Endothelial cell of umbilical vein (primary cell): Measurements from ENCODE around the gene CEACAM3. TPM values are rescaled to one million over a fixed set of nuclear protein-coding genes. Genes with fewer than 3 reads are reported as not detected.

Experiments
- BruUV-seq: library from RNA; stranded (reverse); fragments of 400-500 nt; replicated peaks from 2 replicates; lab custom pipeline; 2021; lab: Mats Ljungman, UMichigan
- CTCF ChIA-PET: fragments of 300-600, 350-600 bp; sonication (Branson Sonifier 250); formaldehyde crosslinking; loops from one replicate; lab custom pipeline; 2021; ENCODE audit warnings: antibody characterized with exemption, inconsistent platforms; lab: Charles Lee
- POLR2A ChIA-PET: fragments of 300-600, 350-600 bp; sonication (Branson Sonifier 250); formaldehyde crosslinking; loops from one replicate; lab custom pipeline; 2021; ENCODE audit warnings: antibody characterized with exemption, inconsistent platforms; lab: Charles Lee
- DNase-seq: peaks from one replicate; pipeline ENCODE4 v3.0.0-alpha.2; 2011; ENCODE audit warnings: low read depth, low spot score
- FAIRE-seq: peaks from 2 replicates; lab custom pipeline; 2011; peaks lifted over from hg19 to GRCh38; lab: Jason Lieb, UNC
- H2AFZ ChIP-seq: 2 replicates; pipeline ENCODE4 v1.6.0; 2012; ENCODE audit warnings: low read depth, low read length, control low read depth, inconsistent platforms
- H3K27ac ChIP-seq: 2 replicates; pipeline ENCODE4 v1.5.1; 2011; ENCODE audit warnings: low read depth, mild to moderate bottlenecking, control low read depth, low read length, moderate library complexity; ENCODE audit not compliant: insufficient read depth
- H3K27me3 ChIP-seq, 2 experiments: 2 replicates each; pipeline versions ENCODE4 v1.6.0 to v1.6.1; 2011; ENCODE audit warnings: low read length in 2 of 2, mixed read lengths in 1 of 2; ENCODE audit not compliant: control insufficient read depth in 2 of 2, insufficient read depth in 2 of 2
- H3K36me3 ChIP-seq, 2 experiments: 2 replicates in 1 of 2; 3 replicates in 1 of 2; pipeline ENCODE4 v1.5.1; 2011; ENCODE audit warnings: low read length in 2 of 2, mild to moderate bottlenecking in 1 of 2, moderate library complexity in 1 of 2; ENCODE audit not compliant: control insufficient read depth in 2 of 2, insufficient read depth in 2 of 2; ENCODE audit errors: extremely low read depth in 1 of 2
- H3K4me1 ChIP-seq: 3 replicates; pipeline ENCODE4 v1.5.1; 2011; ENCODE audit warnings: mild to moderate bottlenecking, low read length; ENCODE audit not compliant: control insufficient read depth, insufficient read depth; ENCODE audit errors: extremely low read depth
- H3K4me2 ChIP-seq: 2 replicates; pipeline ENCODE4 v1.6.1; 2011; ENCODE audit warnings: low read length, control low read depth, mixed read lengths; ENCODE audit not compliant: insufficient read depth
- H3K4me3 ChIP-seq, 3 experiments: fragments of 200-600 bp in 1 of 3; sonication (generic), shearing (Covaris generic) in 1 of 3; replicated peaks in 1 of 3; 2 replicates each; pipeline ENCODE4 v1.5.1; 2011 to 2016; ENCODE audit warnings: control low read depth in 3 of 3, low read length in 3 of 3, mild to moderate bottlenecking in 2 of 3, inconsistent platforms in 1 of 3, low read depth in 1 of 3, moderate library complexity in 1 of 3; ENCODE audit not compliant: insufficient read depth in 1 of 3
- H3K79me2 ChIP-seq: 2 replicates; pipeline ENCODE4 v1.6.0; 2012; ENCODE audit warnings: low read length, inconsistent platforms; ENCODE audit not compliant: control insufficient read depth, insufficient read depth
- H3K9ac ChIP-seq: replicated peaks from 2 replicates; pipeline ENCODE3; 2011; ENCODE audit warnings: low read length, control low read depth; ENCODE audit not compliant: insufficient read depth; ENCODE audit errors: extremely low read depth
- H3K9me1 ChIP-seq: replicated peaks from 3 replicates; pipeline ENCODE4 v1.6.0; 2011; ENCODE audit warnings: mild to moderate bottlenecking, low read length; ENCODE audit not compliant: control insufficient read depth, insufficient read depth; ENCODE audit errors: extremely low read depth
- H3K9me3 ChIP-seq: replicated peaks from 2 replicates; pipeline ENCODE4 v1.5.1; 2012; ENCODE audit warnings: low read length, inconsistent platforms; ENCODE audit not compliant: control insufficient read depth, insufficient read depth
- H4K20me1 ChIP-seq: replicated peaks from 2 replicates; pipeline ENCODE3; 2011; ENCODE audit warnings: mild to moderate bottlenecking, low read length; ENCODE audit not compliant: control insufficient read depth, insufficient read depth; ENCODE audit errors: extremely low read depth
- EZH2 ChIP-seq: IDR thresholded peaks from 2 replicates; pipeline ENCODE4 v1.6.1; 2012; ENCODE audit warnings: borderline replicate concordance, low read depth, mild to moderate bottlenecking, moderate library complexity, low read length, inconsistent platforms; ENCODE audit not compliant: severe bottlenecking
- FOS ChIP-seq: IDR thresholded peaks from 2 replicates; pipeline ENCODE4 v1.6.1; 2011; ENCODE audit warnings: mild to moderate bottlenecking, low read length, moderate library complexity, borderline replicate concordance; ENCODE audit not compliant: insufficient read depth
- GATA2 ChIP-seq: IDR thresholded peaks from 2 replicates; pipeline ENCODE4 v1.7.0; 2011; ENCODE audit warnings: low read depth, mild to moderate bottlenecking, moderate library complexity, mixed read lengths, low read length; ENCODE audit not compliant: insufficient read length, insufficient read depth
- JUN ChIP-seq: IDR thresholded peaks from 2 replicates; pipeline ENCODE4 v1.6.1; 2011; ENCODE audit warnings: borderline replicate concordance, low read depth; ENCODE audit not compliant: insufficient read length, insufficient read depth
- MAX ChIP-seq: IDR thresholded peaks from 2 replicates; pipeline ENCODE4 v1.6.1; 2011; ENCODE audit not compliant: insufficient read depth, insufficient read length
- MYC ChIP-seq: IDR thresholded peaks from one replicate; pipeline ENCODE4 v1.6.1; 2011; ENCODE audit warnings: mild to moderate bottlenecking, low read depth, low read length
- POLR2A ChIP-seq: IDR thresholded peaks from 2 replicates; pipeline ENCODE4 v1.6.1; 2012; ENCODE audit warnings: low read depth, mild to moderate bottlenecking, control low read depth, low read length
- POLR2AphosphoS5 ChIP-seq: IDR thresholded peaks from 2 replicates; pipeline ENCODE4 v1.6.1; 2012; ENCODE audit warnings: low read depth, mild to moderate bottlenecking, control low read depth, low read length, moderate library complexity; ENCODE audit not compliant: insufficient read depth
- dilution Hi-C: fragments of 300-500 bp; cut with MboI; formaldehyde crosslinking; loops from one replicate; pipeline ENCODE4 v1.15.0; 2019; ENCODE audit warnings: low sequenced_read_pairs; ENCODE audit not compliant: extremely low pct_ligation_motif_present
- intact Hi-C: fragments of 100-400 bp; cut with micrococcal nuclease; formaldehyde crosslinking; loops from one replicate; pipeline ENCODE4 v1.10.0; 2022
- polyA plus RNA-seq, 4 experiments: library from polyadenylated mRNA; depleted of rRNA in 3 of 4; stranded (reverse) in 3 of 4; unstranded in 1 of 4; fragments of >200 nt; gene quantifications; 2 replicates each; pipeline versions ENCODE4 v1.2.1 to v1.2.3, GENCODE V29; 2011 to 2012; ENCODE audit warnings: missing spikeins in 1 of 4
- total RNA-seq: library from RNA; stranded (reverse); gene quantifications from 2 replicates; pipeline ENCODE4 v1.2.3, GENCODE V29; 2021
- TF ChIP-seq, protein P1 (sequence below), 2 donors: IDR thresholded peaks; 1 replicate in 1 of 2; 2 replicates in 1 of 2; pipeline ENCODE4 v1.5.1; 2011; ENCODE audit warnings: low read length in 2 of 2, mild to moderate bottlenecking in 2 of 2, moderate library complexity in 2 of 2, control low read depth in 1 of 2, inconsistent platforms in 1 of 2, low read depth in 1 of 2; ENCODE audit not compliant: insufficient read depth in 1 of 2; ENCODE audit errors: extremely low read depth in 1 of 2

Gene CEACAM3
- total and polyA plus RNA-seq, 2 donors (not counting 3 experiments of a cell fraction or from before 2014, with no cell fraction given): not detected

DNA sequence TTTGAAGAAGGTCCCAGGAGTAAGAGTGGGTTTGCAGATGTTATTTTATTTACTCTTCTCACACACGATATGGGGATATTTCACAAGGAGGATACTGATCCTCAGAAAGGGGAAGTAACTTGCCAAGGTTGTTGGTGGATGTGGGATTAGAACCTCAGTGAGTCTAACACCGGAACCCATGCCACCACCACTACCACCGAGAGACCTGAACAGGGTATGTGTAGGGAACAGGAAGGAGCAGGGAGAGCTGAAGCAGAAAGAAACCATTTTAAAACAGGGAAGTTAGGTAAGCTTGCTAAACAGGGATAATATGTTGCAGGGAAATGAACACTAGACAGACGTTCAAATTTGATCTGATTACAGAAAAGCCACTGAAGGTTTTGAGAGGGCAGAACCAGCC is 11.6 kb upstream of the CEACAM3 start:
- TF ChIP-seq EZH2 (no peak), JUN (no peak), MAX (no peak), MYC (no peak), POLR2A (no peak), GATA2 (no peak), FOS (no peak), POLR2AphosphoS5 (no peak)
- TF ChIP-seq, protein P1, sequence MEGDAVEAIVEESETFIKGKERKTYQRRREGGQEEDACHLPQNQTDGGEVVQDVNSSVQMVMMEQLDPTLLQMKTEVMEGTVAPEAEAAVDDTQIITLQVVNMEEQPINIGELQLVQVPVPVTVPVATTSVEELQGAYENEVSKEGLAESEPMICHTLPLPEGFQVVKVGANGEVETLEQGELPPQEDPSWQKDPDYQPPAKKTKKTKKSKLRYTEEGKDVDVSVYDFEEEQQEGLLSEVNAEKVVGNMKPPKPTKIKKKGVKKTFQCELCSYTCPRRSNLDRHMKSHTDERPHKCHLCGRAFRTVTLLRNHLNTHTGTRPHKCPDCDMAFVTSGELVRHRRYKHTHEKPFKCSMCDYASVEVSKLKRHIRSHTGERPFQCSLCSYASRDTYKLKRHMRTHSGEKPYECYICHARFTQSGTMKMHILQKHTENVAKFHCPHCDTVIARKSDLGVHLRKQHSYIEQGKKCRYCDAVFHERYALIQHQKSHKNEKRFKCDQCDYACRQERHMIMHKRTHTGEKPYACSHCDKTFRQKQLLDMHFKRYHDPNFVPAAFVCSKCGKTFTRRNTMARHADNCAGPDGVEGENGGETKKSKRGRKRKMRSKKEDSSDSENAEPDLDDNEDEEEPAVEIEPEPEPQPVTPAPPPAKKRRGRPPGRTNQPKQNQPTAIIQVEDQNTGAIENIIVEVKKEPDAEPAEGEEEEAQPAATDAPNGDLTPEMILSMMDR (IDR thresholded peaks at IDR 0.05; ENCODE audit: extremely low read depth in 1 of 2, insufficient read depth in 1 of 2, low read depth in 1 of 2, low read length in 2 of 2): no peak

More for the DNA sequence above, 11.6 kb upstream of the CEACAM3 start:
- H2AFZ ChIP-seq: no peak overlapping the region
- no peaks in the 10 kb centered on the region for H3K79me2 ChIP-seq
- no peaks in the 10 kb centered on the region for H3K36me3 ChIP-seq
- no peaks in the 10 kb centered on the region for H3K4me1 ChIP-seq
- H3K9me3 ChIP-seq: no peaks in the 10 kb centered on the region
- no peaks in the 10 kb centered on the region for H3K9me1 ChIP-seq
- CTCF ChIA-PET: interaction anchor here (0.8 to 4.9 kb wide), 4 partner anchors 9 to 32 kb away, joined by 3 to 43 read pairs (median 14); partner anchors contain the start of gene CEACAM3
- no peak overlapping the region for H3K4me2 ChIP-seq
- BruUV-seq: no TSS peak
- DNase-seq: no peak
- no peak for FAIRE-seq
- dilution Hi-C loops (no loop called here), intact Hi-C loops (loop anchor here (1.0 kb wide), 1 partner anchor 31 kb away; no protein-coding TSS in a partner anchor)
- no peak overlapping the region for H3K9ac ChIP-seq
- H4K20me1 ChIP-seq: no peaks in the 10 kb centered on the region
- no peak overlapping the region for H3K4me3 ChIP-seq
- POLR2A ChIA-PET: no interaction called here
- peaks cover 2 to 3% of the 10 kb centered on the region in 2 experiments for H3K27me3 ChIP-seq
- no peak overlapping the region for H3K27ac ChIP-seq
